ENCODE data around the gene RELT. TPM values are rescaled to one million over a fixed set of nuclear protein-coding genes. Genes with fewer than 3 reads are reported as not detected.
A peak's percentile ranks its signal among the peaks of the same experiment; 100 is the strongest.

The RELT gene
- total RNA-seq, 2 donors from 2014 or later: 2.0 to 7.0 TPM

DNA sequence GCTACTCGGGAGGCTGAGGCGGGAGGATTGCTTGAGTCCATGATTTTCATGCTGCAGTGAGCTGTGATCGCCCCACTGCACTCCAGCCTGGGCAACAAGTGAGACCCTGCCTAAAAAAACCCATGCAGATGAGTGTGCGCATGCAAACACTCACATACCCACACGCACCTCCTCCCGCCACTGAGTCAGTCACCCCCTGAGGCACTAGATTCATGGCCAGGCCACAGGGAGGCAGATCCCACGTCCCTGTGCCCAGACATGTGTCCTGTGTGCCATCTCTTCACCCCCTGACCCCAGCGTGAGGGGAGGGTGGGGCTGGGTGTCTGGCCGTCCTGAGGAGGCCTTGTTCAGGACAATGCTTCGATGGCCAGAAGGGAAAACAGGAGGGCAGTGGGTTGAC lies 15.5 kb downstream of the RELT start:
- Histone ChIP-seq H3K9me3 (no peaks in the 10 kb centered on the region), H3K27me3 (no peaks in the 10 kb centered on the region), H3K4me3 (no peak overlapping the region), H3K36me3 (no peaks in the 10 kb centered on the region), H3K27ac (no peak overlapping the region), H3K4me1 (peaks cover 4 to 35% of the 10 kb centered on the region in 2 donors)
- TF ChIP-seq CTCF (IDR thresholded peaks at IDR 0.05): no peak
- no peak for DNase-seq (ENCODE audit: low spot score)

DNA sequence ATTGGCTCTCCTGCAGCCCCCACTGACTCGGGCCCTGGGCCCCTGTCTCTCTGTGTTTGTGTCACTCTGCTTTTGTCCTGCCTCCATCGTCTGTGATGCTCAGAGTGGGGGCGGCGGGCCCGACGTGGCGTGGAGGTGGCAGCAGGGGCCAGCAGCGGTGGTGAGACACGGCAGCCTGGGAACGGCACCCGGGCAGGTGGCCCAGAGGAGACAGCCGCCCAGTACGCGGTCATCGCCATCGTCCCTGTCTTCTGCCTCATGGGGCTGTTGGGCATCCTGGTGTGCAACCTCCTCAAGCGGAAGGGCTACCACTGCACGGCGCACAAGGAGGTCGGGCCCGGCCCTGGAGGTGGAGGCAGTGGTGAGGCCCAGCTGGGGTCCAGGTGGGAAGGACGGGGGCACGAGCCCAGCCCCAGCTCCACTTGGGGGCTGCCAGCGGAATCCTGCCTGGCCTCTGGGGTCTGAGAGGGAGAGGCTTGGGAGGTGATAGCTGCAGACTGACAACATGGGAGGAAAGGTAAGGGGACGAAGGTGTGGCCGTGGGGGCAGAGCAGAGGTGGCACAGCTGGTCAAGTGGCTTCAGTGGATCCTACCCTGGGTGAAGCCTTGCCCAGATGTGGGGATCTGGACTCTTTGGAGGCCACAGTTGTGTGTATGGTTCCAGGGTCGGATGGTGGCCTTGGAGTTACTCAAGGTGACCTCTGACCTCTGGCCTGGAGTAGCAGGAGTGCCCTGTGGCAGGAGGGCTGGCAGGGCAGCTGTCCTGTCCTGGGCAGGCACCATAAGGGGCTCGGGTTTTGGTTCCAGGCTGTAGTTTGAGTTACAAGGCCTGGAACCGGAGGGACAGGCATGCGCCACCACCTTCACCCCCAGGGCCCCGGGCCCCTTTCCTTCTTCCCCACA lies 16.2 kb downstream of the RELT start:
- Histone ChIP-seq H3K36me3 (no peaks in the 10 kb centered on the region), H3K27me3 (no peaks in the 10 kb centered on the region), H3K4me1 (peaks cover 4 to 33% of the 10 kb centered on the region in 2 donors), H3K9me3 (no peaks in the 10 kb centered on the region), H3K4me3 (no peak overlapping the region), H3K27ac (no peak overlapping the region)
- no peak for TF ChIP-seq CTCF (IDR thresholded peaks at IDR 0.05)
- no peak for DNase-seq (ENCODE audit: low spot score)

DNA sequence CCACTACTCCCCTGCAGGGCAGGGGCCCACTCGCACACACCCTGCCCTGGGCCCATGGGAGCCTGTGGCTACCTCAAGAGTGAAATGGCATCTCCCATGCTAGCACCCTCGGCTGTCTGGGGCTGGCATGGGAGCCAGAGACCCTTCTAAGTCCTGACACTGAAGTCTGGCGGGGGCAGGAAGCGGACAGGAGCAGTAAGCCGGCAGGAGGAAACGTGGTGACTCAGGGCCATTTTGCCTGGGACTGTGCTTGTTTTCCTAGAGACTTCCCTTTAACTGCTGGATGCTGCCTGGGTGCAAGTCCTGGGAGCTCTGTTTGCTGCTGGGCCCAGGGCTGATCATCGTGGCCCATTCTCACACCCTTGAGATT lies 16.8 kb downstream of the RELT start:
- H3K36me3 ChIP-seq: no peaks in the 10 kb centered on the region
- TF ChIP-seq CTCF (IDR thresholded peaks at IDR 0.05): no peak
- no peaks in the 10 kb centered on the region for H3K9me3 ChIP-seq
- H3K4me1 ChIP-seq: peaks cover 4 to 27% of the 10 kb centered on the region in 2 donors
- H3K27me3 ChIP-seq: no peaks in the 10 kb centered on the region
- H3K4me3 ChIP-seq: no peak overlapping the region
- H3K27ac ChIP-seq: no peak overlapping the region
- DNase-seq (ENCODE audit: low spot score): no peak

DNA sequence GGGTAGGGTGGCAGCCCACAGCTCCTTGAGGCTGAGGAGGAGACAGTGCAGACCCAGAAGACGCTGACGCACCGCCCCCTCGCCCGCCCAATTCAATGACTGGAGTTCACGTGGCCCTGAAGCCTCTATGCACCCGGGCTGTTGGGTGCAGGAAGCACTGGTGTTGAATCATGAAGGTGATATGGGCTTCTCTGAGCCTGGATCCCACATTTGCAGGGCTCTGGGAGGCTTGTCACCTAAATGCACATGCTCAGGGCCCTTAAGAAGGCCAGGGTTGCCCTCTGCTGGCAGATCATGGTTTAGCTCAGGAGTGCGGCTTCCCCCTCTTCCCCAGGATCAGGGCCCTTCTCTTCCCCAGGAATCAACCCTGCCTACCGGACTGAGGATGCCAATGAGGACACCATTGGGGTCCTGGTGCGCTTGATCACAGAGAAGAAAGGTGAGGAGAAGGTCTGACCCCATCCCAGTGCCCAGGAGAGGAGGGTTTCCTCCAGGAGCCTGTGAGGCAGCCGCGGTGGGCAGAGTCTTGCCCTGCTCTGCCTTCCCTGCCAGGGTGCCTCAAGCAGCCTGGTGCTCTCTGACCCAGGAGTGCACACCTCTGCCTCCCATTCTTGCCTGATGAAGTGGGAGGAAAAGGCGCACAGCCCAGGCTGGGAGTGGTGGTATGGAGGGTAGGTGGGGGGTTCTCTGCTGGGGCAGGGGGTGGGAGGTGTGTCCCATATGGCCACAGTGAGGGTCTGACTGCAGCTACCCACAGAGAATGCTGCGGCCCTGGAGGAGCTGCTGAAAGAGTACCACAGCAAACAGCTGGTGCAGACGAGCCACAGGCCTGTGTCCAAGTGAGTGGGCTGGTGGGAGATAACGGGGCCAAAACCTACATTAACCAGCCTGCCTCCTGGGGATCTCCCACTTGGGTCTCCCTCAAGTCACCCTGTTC lies 17.5 kb downstream of the RELT start:
- Histone ChIP-seq H3K4me3 (no peak overlapping the region), H3K27ac (no peak overlapping the region), H3K36me3 (no peaks in the 10 kb centered on the region), H3K4me1 (peaks cover 2 to 23% of the 10 kb centered on the region in 2 donors), H3K9me3 (no peaks in the 10 kb centered on the region), H3K27me3 (no peaks in the 10 kb centered on the region)
- DNase-seq (ENCODE audit: low spot score): peak; percentile 78
- TF ChIP-seq CTCF (IDR thresholded peaks at IDR 0.05): peak; percentile 56 to 80

DNA sequence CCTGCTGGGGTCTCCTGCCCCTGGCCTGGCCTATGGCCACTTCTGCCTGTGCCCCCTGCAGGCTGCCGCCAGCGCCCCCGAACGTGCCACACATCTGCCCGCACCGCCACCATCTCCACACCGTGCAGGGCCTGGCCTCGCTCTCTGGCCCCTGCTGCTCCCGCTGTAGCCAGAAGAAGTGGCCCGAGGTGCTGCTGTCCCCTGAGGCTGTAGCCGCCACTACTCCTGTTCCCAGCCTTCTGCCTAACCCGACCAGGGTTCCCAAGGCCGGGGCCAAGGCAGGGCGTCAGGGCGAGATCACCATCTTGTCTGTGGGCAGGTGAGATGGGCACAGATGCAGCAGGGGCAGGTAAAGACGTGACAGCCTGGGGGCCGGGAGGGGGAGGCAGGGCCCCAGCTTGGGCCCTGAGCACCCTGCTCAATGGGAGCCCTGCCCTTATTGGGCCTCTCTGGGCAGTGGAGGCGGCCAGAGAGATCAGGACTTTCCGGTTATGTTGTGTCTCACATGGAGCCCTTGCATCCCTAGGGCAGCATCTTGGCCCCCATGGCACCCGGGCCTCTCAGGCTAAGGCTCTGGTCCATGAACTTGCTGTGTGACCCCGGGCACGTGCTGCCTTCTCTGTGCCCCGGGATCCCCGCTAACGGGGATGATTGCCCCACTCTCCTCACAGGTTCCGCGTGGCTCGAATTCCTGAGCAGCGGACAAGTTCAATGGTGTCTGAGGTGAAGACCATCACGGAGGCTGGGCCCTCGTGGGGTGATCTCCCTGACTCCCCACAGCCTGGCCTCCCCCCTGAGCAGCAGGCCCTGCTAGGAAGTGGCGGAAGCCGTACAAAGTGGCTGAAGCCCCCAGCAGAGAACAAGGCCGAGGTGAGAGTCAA lies 18.5 kb downstream of the RELT start:
- no peaks in the 10 kb centered on the region for H3K36me3 ChIP-seq
- peaks cover 2 to 20% of the 10 kb centered on the region in 2 donors for H3K4me1 ChIP-seq
- H3K27me3 ChIP-seq: no peaks in the 10 kb centered on the region
- no peak for TF ChIP-seq CTCF (IDR thresholded peaks at IDR 0.05)
- H3K4me3 ChIP-seq: no peak overlapping the region
- DNase-seq (ENCODE audit: low spot score): no peak
- no peak overlapping the region for H3K27ac ChIP-seq
- H3K9me3 ChIP-seq: no peaks in the 10 kb centered on the region
